CD4-positive, alpha-beta T cell treated with Interferon gamma for 1 hour (primary cell): Measurements from ENCODE around the gene FXYD4.
A peak's percentile ranks its signal among the peaks of the same experiment; 100 is the strongest.
"Not testable (repeated sequence)": the region's sequence is repeated elsewhere in the genome, so short reads cannot be mapped to it uniquely, and the experiment has no call there.

Experiments
- DNase-seq: peaks from one replicate; pipeline ENCODE4 v3.0.0-alpha.2; 2020

The FXYD4 gene

GRCh38 chr10:43371418-43371817 lies at the start of gene FXYD4:
TSS of gene FXYD4 (plus strand) at chr10:43371636. CDS start at chr10:43373747, 2,111 bp downstream.
- DNase-seq, result no peak

GRCh38 chr10:43322331-43322730 lies 49.1 kb upstream of the FXYD4 start:
- DNase-seq, result no peak

GRCh38 chr10:43322769-43323168 lies 48.7 kb upstream of the FXYD4 start:
- peak; percentile 88 for DNase-seq

GRCh38 chr10:43323245-43323644 lies 48.2 kb upstream of the FXYD4 start:
- DNase-seq, result no peak

GRCh38 chr10:43324876-43325275 lies 46.6 kb upstream of the FXYD4 start:
- no peak for DNase-seq

GRCh38 chr10:43327171-43327570 lies 44.3 kb upstream of the FXYD4 start:
- no peak for DNase-seq

GRCh38 chr10:43327986-43328385 lies 43.5 kb upstream of the FXYD4 start:
- no peak for DNase-seq

- DNase-seq, result not testable (repeated sequence)
Measured at GRCh38 chr10:43328810-43329209, 42.6 kb upstream of the FXYD4 start.

- not testable (repeated sequence) for DNase-seq
Measured at GRCh38 chr10:43329246-43329885, 42.1 kb upstream of the FXYD4 start.

- DNase-seq, result not testable (repeated sequence)
Measured at GRCh38 chr10:43330049-43330823, 41.2 kb upstream of the FXYD4 start.

GRCh38 chr10:43330824-43331127 lies 40.7 kb upstream of the FXYD4 start:
- not testable (repeated sequence) for DNase-seq

- DNase-seq, result no peak
Measured at GRCh38 chr10:43333653-43334052, 37.8 kb upstream of the FXYD4 start.

GRCh38 chr10:43336061-43336460 lies 35.4 kb upstream of the FXYD4 start:
- no peak for DNase-seq

GRCh38 chr10:43336641-43337318 lies 34.7 kb upstream of the FXYD4 start:
- DNase-seq, result no peak

GRCh38 chr10:43337536-43337935 lies 33.9 kb upstream of the FXYD4 start:
- not testable (repeated sequence) for DNase-seq

GRCh38 chr10:43338117-43338516 lies 33.3 kb upstream of the FXYD4 start:
- DNase-seq, result no peak

GRCh38 chr10:43339136-43339535 lies 32.3 kb upstream of the FXYD4 start:
- no peak for DNase-seq

GRCh38 chr10:43340101-43340500 lies 31.3 kb upstream of the FXYD4 start:
- no peak for DNase-seq

GRCh38 chr10:43340619-43341018 lies 30.8 kb upstream of the FXYD4 start:
- DNase-seq, result no peak

GRCh38 chr10:43341450-43341849 lies 30.0 kb upstream of the FXYD4 start:
- DNase-seq, result no peak

- DNase-seq, result no peak
Measured at GRCh38 chr10:43342279-43343125, 28.9 kb upstream of the FXYD4 start.

- no peak for DNase-seq
Measured at GRCh38 chr10:43343126-43343525, 28.3 kb upstream of the FXYD4 start.

- no peak for DNase-seq
Measured at GRCh38 chr10:43344051-43344450, 27.4 kb upstream of the FXYD4 start.
